Islet precursor cell (in vitro differentiated cells): Measurements from ENCODE around the gene PTPMT1.

Experiments
- DNase-seq: peaks from one replicate; pipeline ENCODE4 v3.0.0-alpha.2; 2018

Gene PTPMT1

GRCh38 chr11:47586098-47586855 lies 20.9 kb downstream of the PTPMT1 start, which contains the start of gene FAM180B:
TSS of gene FAM180B (plus strand) at chr11:47586678. CDS start at chr11:47586769, 91 bp downstream.
- DNase-seq: no peak

GRCh38 chr11:47587039-47587716 lies 21.8 kb downstream of the PTPMT1 start:
- no peak for DNase-seq

GRCh38 chr11:47587723-47588326 lies 22.4 kb downstream of the PTPMT1 start:
- DNase-seq: no peak

GRCh38 chr11:47589118-47589517 lies 23.7 kb downstream of the PTPMT1 start:
- DNase-seq: no peak

- DNase-seq: no peak
These were observed 24.2 kb downstream of the PTPMT1 start for GRCh38 chr11:47589584-47589976.

GRCh38 chr11:47589977-47590861 lies 24.8 kb downstream of the PTPMT1 start:
- no peak for DNase-seq

GRCh38 chr11:47591764-47592163 lies 26.4 kb downstream of the PTPMT1 start:
- DNase-seq: no peak

- no peak for DNase-seq
These were observed 26.9 kb downstream of the PTPMT1 start for GRCh38 chr11:47592251-47592650.

GRCh38 chr11:47592970-47593369 lies 27.6 kb downstream of the PTPMT1 start:
- no peak for DNase-seq

- DNase-seq: no peak
These were observed 28.1 kb downstream of the PTPMT1 start for GRCh38 chr11:47593492-47593933.

GRCh38 chr11:47593934-47594855 lies 28.8 kb downstream of the PTPMT1 start, which contains the start of gene C1QTNF4:
TSS of gene C1QTNF4 (minus strand) at chr11:47594411. CDS start at chr11:47590810, 3,601 bp downstream.
- no peak for DNase-seq

GRCh38 chr11:47595029-47595428 lies 29.6 kb downstream of the PTPMT1 start:
- no peak for DNase-seq

GRCh38 chr11:47595967-47596366 lies 30.6 kb downstream of the PTPMT1 start:
- DNase-seq: no peak

- DNase-seq: no peak
These were observed 34.5 kb downstream of the PTPMT1 start for GRCh38 chr11:47599902-47600301.

GRCh38 chr11:47603295-47603694 lies 37.9 kb downstream of the PTPMT1 start:
- DNase-seq: no peak

- no peak for DNase-seq
These were observed 40.5 kb downstream of the PTPMT1 start for GRCh38 chr11:47605921-47606320.

GRCh38 chr11:47606731-47607130 lies 41.3 kb downstream of the PTPMT1 start:
- peak; percentile 72 for DNase-seq

- peak; percentile 93 for DNase-seq
These were observed 42.0 kb downstream of the PTPMT1 start for GRCh38 chr11:47607380-47607779.

- DNase-seq: no peak
These were observed 44.3 kb downstream of the PTPMT1 start for GRCh38 chr11:47609675-47610074.

- no peak for DNase-seq
These were observed 46.0 kb downstream of the PTPMT1 start for GRCh38 chr11:47611348-47611794.

- DNase-seq: no peak
These were observed 49.9 kb downstream of the PTPMT1 start for GRCh38 chr11:47615249-47615648.
